Fibroblast of pulmonary artery (primary cell): ENCODE measurements around the gene IMPG1.

Source experiments
- DNase-seq: peaks from one replicate; pipeline ENCODE4 v3.0.0-alpha.2; 2010; ENCODE audit warnings: low read depth
- H3K4me3 ChIP-seq: replicated peaks from 2 replicates; pipeline ENCODE4 v1.5.1; 2011; ENCODE audit warnings: low read depth, mild to moderate bottlenecking, control low read depth, low read length, moderate library complexity
- TF ChIP-seq, protein P1 (sequence below): IDR thresholded peaks from 2 replicates; pipeline ENCODE4 v1.5.1; 2011; ENCODE audit warnings: mild to moderate bottlenecking, control low read depth, low read length, inconsistent platforms; ENCODE audit errors: missing control alignments

IMPG1 gene

GRCh38 chr6:76026101-76026500 is 46.4 kb downstream of the IMPG1 start:
- TF ChIP-seq, protein P1, sequence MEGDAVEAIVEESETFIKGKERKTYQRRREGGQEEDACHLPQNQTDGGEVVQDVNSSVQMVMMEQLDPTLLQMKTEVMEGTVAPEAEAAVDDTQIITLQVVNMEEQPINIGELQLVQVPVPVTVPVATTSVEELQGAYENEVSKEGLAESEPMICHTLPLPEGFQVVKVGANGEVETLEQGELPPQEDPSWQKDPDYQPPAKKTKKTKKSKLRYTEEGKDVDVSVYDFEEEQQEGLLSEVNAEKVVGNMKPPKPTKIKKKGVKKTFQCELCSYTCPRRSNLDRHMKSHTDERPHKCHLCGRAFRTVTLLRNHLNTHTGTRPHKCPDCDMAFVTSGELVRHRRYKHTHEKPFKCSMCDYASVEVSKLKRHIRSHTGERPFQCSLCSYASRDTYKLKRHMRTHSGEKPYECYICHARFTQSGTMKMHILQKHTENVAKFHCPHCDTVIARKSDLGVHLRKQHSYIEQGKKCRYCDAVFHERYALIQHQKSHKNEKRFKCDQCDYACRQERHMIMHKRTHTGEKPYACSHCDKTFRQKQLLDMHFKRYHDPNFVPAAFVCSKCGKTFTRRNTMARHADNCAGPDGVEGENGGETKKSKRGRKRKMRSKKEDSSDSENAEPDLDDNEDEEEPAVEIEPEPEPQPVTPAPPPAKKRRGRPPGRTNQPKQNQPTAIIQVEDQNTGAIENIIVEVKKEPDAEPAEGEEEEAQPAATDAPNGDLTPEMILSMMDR: no peak
- DNase-seq: peak; percentile 5
- no peak overlapping the region for H3K4me3 ChIP-seq

DNA sequence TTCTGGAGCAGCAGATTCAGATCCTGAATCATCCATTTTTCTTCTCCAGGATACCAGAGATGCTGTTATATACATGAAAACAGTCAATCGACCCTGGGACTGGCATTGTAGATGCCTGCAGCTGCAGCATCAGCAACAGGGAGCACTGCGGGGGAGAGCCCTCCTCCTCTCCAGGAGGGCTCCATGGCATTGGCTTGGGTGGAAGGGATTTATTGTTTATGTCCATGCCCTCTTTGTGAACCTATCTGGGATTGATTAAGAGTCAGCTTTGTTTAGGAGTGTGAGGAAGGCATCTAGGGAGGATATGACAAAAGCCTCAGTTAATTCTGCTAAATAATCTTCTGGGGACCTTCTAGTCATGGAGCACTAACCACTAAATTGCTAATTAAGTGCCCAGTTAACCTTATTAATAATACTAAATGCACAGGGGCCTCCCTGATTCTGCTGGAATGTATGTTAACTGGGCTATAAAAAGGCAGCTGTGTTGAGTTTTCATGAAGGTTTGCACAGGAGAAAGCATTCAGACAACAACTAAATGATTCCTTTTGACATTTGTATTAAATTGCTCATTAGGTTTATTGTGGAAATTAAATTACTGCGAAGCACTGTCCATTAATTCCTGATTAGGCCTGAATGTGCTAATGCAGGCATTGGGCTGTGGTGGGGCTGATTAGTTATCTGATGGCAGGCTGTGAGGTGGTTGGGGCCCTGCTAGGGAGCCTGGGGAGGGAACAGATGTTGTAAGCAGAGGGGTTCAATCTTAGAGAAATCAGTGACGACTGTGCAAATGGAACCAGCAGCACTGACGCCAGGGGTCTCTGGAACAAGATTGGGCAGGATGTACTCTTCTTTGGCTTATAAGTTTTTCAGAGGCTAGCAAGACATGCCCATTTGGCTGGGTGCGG is 57.6 kb downstream of the IMPG1 start:
- no peak overlapping the region for H3K4me3 ChIP-seq
- TF ChIP-seq, protein P1: no peak
- DNase-seq: no peak

GRCh38 chr6:76004202-76004601 is 68.3 kb downstream of the IMPG1 start:
- no peak overlapping the region for H3K4me3 ChIP-seq
- TF ChIP-seq, protein P1: no peak
- no peak for DNase-seq

GRCh38 chr6:76003686-76004085 is 68.8 kb downstream of the IMPG1 start:
- H3K4me3 ChIP-seq: no peak overlapping the region
- no peak for DNase-seq
- TF ChIP-seq, protein P1: no peak

DNA sequence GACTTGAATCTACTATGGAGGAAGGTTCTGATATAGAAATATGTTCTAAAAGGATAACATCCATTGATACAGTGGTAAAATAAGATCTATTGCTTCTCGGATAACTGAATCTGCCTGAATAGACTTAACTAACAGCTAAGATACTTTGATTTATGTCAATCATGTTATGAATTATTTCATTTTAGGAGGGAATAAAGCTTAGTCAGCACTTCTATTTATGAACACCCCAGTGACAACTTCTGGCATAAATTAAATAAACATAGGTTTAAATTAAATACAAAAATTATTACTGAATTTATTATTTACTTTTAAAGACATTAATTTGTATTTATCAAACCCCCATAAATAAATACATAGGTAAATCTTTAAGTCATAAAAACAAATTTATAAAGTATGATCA is 69.3 kb downstream of the IMPG1 start:
- TF ChIP-seq, protein P1: no peak
- no peak for DNase-seq
- H3K4me3 ChIP-seq: no peak overlapping the region

DNA sequence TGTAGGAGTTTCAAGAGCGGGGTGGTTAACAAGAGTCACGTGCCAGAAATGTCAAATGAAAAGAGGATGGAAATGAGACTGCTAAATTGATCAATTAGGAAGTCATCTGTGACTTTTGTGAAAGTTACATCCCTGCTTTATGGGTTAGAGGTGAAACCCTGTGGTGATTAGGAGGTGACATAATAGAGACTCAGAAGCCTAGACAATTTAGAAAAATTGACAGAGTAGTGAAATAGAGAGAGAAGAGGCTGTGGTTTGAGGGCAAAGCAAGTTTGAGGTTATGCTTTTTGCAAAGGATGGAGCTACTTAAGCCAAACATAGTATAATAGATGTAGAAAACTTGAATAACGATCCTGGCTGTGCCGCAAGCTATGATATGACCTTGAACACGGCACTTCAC is 71.8 kb downstream of the IMPG1 start:
- TF ChIP-seq, protein P1: no peak
- no peak for DNase-seq
- no peak overlapping the region for H3K4me3 ChIP-seq

DNA sequence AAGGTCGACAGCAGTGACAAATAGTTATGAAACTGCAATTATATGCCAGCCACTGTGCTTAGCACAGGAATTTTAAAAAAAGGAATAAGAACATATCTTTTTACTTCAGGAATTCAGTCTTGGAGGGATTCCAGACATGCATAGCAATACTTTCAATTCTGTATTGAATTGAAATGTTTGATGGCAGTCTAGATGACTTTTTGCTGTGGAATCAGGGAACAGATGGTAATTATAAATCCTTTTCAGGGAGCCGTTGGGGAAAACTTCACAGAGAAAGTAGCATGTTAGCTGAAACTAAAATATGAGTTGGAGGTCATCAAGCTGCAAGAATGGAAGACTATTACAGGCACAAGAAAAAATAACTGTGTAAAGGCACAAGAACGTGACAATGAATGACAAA is 74.8 kb downstream of the IMPG1 start:
- TF ChIP-seq, protein P1: no peak
- H3K4me3 ChIP-seq: no peak overlapping the region
- no peak for DNase-seq
